GM21367 (cell line): ENCODE results near the gene MAMSTR.
"Not testable (repeated sequence)": the region's sequence is repeated elsewhere in the genome, so short reads cannot be mapped to it uniquely, and the experiment has no call there.

ENCODE experiments used
- ATAC-seq: cut with Tn5 transposase; IDR thresholded peaks from one replicate; pipeline ENCODE4 v1.9.1; 2021; ENCODE audit not compliant: unreplicated experiment

MAMSTR gene

GRCh38 chr19:48719263-48720171 lies at the start of gene MAMSTR:
Gene MAMSTR (minus strand): TSS chr19:48719725. CDS start chr19:48719031, 694 bp downstream.
- no peak for ATAC-seq

GRCh38 chr19:48768994-48769713 lies 49.6 kb upstream of the MAMSTR start:
- no peak for ATAC-seq

GRCh38 chr19:48768171-48768753 lies 48.7 kb upstream of the MAMSTR start:
- ATAC-seq = not testable (repeated sequence)

- not testable (repeated sequence) for ATAC-seq
Observed at GRCh38 chr19:48765816-48766215, 46.3 kb upstream of the MAMSTR start.

- ATAC-seq = no peak
Observed at GRCh38 chr19:48760504-48761205, 41.1 kb upstream of the MAMSTR start.

- no peak for ATAC-seq
Observed at GRCh38 chr19:48757741-48758144, 38.2 kb upstream of the MAMSTR start.

- no peak for ATAC-seq
Observed at GRCh38 chr19:48757089-48757675, 37.7 kb upstream of the MAMSTR start.

- no peak for ATAC-seq
Observed at GRCh38 chr19:48756686-48757085, 37.2 kb upstream of the MAMSTR start.

- ATAC-seq = no peak
Observed at GRCh38 chr19:48756212-48756611, 36.7 kb upstream of the MAMSTR start.

GRCh38 chr19:48755787-48756186 lies 36.3 kb upstream of the MAMSTR start:
- ATAC-seq = no peak

- no peak for ATAC-seq
Observed at GRCh38 chr19:48755084-48755641, 35.6 kb upstream of the MAMSTR start, which contains the start of gene FGF21. Gene FGF21 (plus strand): TSS chr19:48755524. CDS start chr19:48756237, 713 bp downstream.

GRCh38 chr19:48752496-48753365 lies 33.2 kb upstream of the MAMSTR start, which contains the start of gene FUT1:
Gene FUT1 (minus strand): TSS chr19:48752641. CDS start chr19:48751281, 1,360 bp downstream.
- no peak for ATAC-seq

- ATAC-seq = no peak
Observed at GRCh38 chr19:48751845-48752495, 32.4 kb upstream of the MAMSTR start.

- ATAC-seq = no peak
Observed at GRCh38 chr19:48750771-48751504, 31.4 kb upstream of the MAMSTR start.

- no peak for ATAC-seq
Observed at GRCh38 chr19:48750351-48750750, 30.8 kb upstream of the MAMSTR start.

GRCh38 chr19:48749571-48750198 lies 30.2 kb upstream of the MAMSTR start:
- ATAC-seq = no peak

- ATAC-seq = no peak
Observed at GRCh38 chr19:48746738-48747575, 27.4 kb upstream of the MAMSTR start, which contains the start of gene IZUMO1. Gene IZUMO1 (minus strand): TSS chr19:48746909. CDS start chr19:48745859, 1,050 bp downstream.
